ENCODE results near the gene MICAL1. TPM values are rescaled to one million over a fixed set of nuclear protein-coding genes. Genes with fewer than 3 reads are reported as not detected.

Gene MICAL1
- polyA plus RNA-seq, 2 of the 4 experiments (the other 2 are of a cell fraction): 14.1 to 16.9 TPM

GRCh38 chr6:109478841-109479624 is 23.5 kb upstream of the MICAL1 start:
- no peak overlapping the region for H3K4me3 ChIP-seq
- H3K4me1 ChIP-seq: peaks cover 43% of the 10 kb centered on the region; the same call in 2 of the 3 replicates
- H3K9me3 ChIP-seq: no peaks in the 10 kb centered on the region
- TF ChIP-seq CHD2 (IDR thresholded peaks at IDR 0.05; ENCODE audit: low read length, partially characterized antibody): no peak
- TF ChIP-seq KDM1A (IDR thresholded peaks at IDR 0.05; ENCODE audit: low read depth): no peak
- no peak for TF ChIP-seq PHF8 (IDR thresholded peaks at IDR 0.05; ENCODE audit: borderline replicate concordance, low read depth)
- no peak for TF ChIP-seq RCOR1 (IDR thresholded peaks at IDR 0.05; ENCODE audit: low read depth, low read length)
- no peak for TF ChIP-seq NFE2L2 (conservative IDR thresholded peaks at IDR 0.05; ENCODE audit: low read length)
- TF ChIP-seq USF2 (IDR thresholded peaks at IDR 0.05): no peak
- no peak for TF ChIP-seq POLR2AphosphoS2 (conservative IDR thresholded peaks at IDR 0.05; ENCODE audit: low read length)
- TF ChIP-seq ZSCAN20 (CRISPR knock-in tag; IDR thresholded peaks at IDR 0.05): no peak
- no peak for TF ChIP-seq EHMT2 (IDR thresholded peaks at IDR 0.05; ENCODE audit: low read depth)
- no peak for TF ChIP-seq FOSB (CRISPR knock-in tag; IDR thresholded peaks at IDR 0.05)
- no peak for TF ChIP-seq ATOH8 (CRISPR knock-in tag; IDR thresholded peaks at IDR 0.05; ENCODE audit: low read depth)
- FAIRE-seq: no peak
- CTCF ChIA-PET: interaction anchor here (0.7 to 0.8 kb wide), 2 partner anchors 15 to 708 kb away, joined by 4 to 5 read pairs; no protein-coding TSS in a partner anchor
- DNase-seq (ENCODE audit: low read depth in 1 of 2, low spot score in 1 of 2): no peak
- H3K27ac ChIP-seq: no peak overlapping the region
- WGBS (ENCODE audit: missing lambda C conversion rate): 82% methylated on average over 5 of the region's 5 CpGs
- peak overlapping the region; percentile 48 for H3K4me2 ChIP-seq
- no peak for ATAC-seq
- POLR2A ChIA-PET: interaction anchor here (0.7 kb wide), 1 partner anchor 212 kb away, joined by 6 read pairs; the partner anchor contains the start of genes AK9 and FIG4

GRCh38 chr6:109478222-109478805 is 22.7 kb upstream of the MICAL1 start:
- POLR2A ChIA-PET: no interaction called here
- H3K4me1 ChIP-seq: peaks cover 43% of the 10 kb centered on the region; the same call in 2 of the 3 replicates
- DNase-seq (ENCODE audit: low read depth in 1 of 2, low spot score in 1 of 2): no peak
- FAIRE-seq: no peak
- WGBS (ENCODE audit: missing lambda C conversion rate): 88% methylated on average over 9 of the region's 9 CpGs
- ATAC-seq: no peak
- no peak overlapping the region for H3K27ac ChIP-seq
- H3K4me3 ChIP-seq: no peak overlapping the region
- TF ChIP-seq CHD4 (IDR thresholded peaks at IDR 0.05; ENCODE audit: borderline replicate concordance): no peak
- no peak for TF ChIP-seq EHMT2 (IDR thresholded peaks at IDR 0.05; ENCODE audit: low read depth)
- TF ChIP-seq ZFP36 (IDR thresholded peaks at IDR 0.05; ENCODE audit: borderline replicate concordance, partially characterized antibody): no peak
- TF ChIP-seq MYC (IDR thresholded peaks at IDR 0.05; ENCODE audit: borderline replicate concordance, low read length): no peak
- no peak for TF ChIP-seq RNF2 (IDR thresholded peaks at IDR 0.05; ENCODE audit: borderline replicate concordance, low read depth)
- TF ChIP-seq ATOH8 (CRISPR knock-in tag; IDR thresholded peaks at IDR 0.05; ENCODE audit: low read depth): no peak
- no peak for TF ChIP-seq MAZ (IDR thresholded peaks at IDR 0.05; ENCODE audit: borderline replicate concordance, low read depth, low read length)
- TF ChIP-seq HEYL (CRISPR knock-in tag; IDR thresholded peaks at IDR 0.05): no peak
- TF ChIP-seq CBX8 (IDR thresholded peaks at IDR 0.05): no peak
- TF ChIP-seq PHF8 (IDR thresholded peaks at IDR 0.05; ENCODE audit: borderline replicate concordance, low read depth): no peak
- TF ChIP-seq POLR2AphosphoS2 (conservative IDR thresholded peaks at IDR 0.05; ENCODE audit: low read length): no peak
- TF ChIP-seq NPAS2 (CRISPR knock-in tag; IDR thresholded peaks at IDR 0.05; ENCODE audit: borderline replicate concordance): no peak
- no peak for TF ChIP-seq FOSL2 (IDR thresholded peaks at IDR 0.05)
- no peak for TF ChIP-seq FOSL2 (CRISPR knock-in tag; IDR thresholded peaks at IDR 0.05)
- no peak for TF ChIP-seq CHD2 (IDR thresholded peaks at IDR 0.05; ENCODE audit: low read length, partially characterized antibody)
- no peak for TF ChIP-seq POLR2A (IDR thresholded peaks at IDR 0.05; ENCODE audit: low read length)
- TF ChIP-seq EP300 (IDR thresholded peaks at IDR 0.05): no peak
- H3K9me3 ChIP-seq: no peaks in the 10 kb centered on the region
- CTCF ChIA-PET: interaction anchor here (0.7 to 0.8 kb wide), 2 partner anchors 15 to 709 kb away, joined by 4 to 5 read pairs; no protein-coding TSS in a partner anchor
- H3K4me2 ChIP-seq: peak overlapping the region; percentile 48

Data from A549 (cell line).